Measurements from ENCODE around the gene FAM78A.
"Not testable (repeated sequence)": the region's sequence is repeated elsewhere in the genome, so short reads cannot be mapped to it uniquely, and the experiment has no call there.

Gene FAM78A

DNA sequence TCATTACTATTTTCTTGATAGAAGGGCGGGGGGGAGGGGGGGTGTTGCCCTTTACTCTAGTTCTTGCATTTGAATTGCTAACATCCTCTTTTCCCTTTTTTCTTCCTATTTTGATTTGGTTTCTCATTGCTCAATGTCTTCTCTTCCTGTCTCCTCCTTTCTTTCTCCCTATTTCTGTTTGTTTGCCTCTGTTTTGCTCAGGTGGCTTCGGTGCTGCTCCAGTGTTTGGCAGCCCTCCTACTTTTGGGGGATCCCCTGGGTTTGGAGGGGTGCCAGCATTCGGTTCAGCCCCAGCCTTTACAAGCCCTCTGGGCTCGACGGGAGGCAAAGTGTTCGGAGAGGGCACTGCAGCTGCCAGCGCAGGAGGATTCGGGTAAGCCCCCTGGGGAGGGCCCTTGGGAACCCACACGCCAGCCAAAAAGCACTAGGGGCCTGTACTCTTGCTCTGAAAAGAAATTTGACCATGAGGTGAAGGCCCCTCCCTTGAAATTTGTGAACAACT, 48.3 kb downstream of the FAM78A start:
- in situ Hi-C loops (cut with MboI; ENCODE audit: low pct_unique_long_range_greater_than_20kb, low sequenced_read_pairs) = no loop called here

DNA sequence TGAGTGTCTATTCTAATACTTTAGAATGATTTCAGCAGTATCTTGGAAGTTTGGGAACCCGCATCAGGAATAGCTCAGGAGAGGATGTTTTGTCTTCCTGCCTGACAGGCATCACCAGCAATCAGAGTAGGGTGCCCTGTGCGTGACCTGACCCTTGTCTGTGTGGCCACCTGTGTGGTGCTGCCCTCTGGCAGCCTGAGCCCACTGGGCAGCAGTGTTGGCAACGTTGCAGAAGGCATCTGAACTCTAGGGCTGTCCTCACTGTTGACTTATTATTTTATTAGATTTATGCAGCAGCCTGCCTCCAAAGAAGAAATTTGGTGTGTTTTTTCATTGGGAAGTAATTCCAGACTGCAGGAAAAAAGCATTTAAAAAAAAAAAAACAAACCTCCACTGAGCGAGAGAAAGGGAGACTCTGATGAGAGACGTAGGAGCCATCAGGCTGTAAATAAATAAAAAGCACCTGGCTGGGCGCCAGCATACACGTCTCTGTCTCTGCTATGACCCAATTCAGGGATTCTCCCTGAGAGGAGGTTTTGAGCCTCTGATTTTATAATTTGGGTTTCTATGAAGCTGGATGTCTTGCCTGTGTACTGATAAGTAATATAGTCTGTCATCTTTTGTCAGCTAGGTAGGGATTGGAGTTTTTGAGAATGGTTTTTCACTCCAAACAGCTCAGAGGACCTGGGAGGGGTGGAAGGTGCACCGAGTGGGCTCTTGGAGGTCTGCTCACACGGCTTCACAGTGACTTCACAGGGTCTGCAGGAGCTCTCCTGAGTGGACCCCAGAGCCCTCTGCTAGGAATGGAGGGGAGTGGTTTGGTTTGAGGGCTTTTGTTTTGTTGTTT, 49.0 kb downstream of the FAM78A start:
- in situ Hi-C loops (cut with MboI; ENCODE audit: low pct_unique_long_range_greater_than_20kb, low sequenced_read_pairs) = no loop called here
- DNase-seq = no peak

More for the DNA sequence above, 48.3 kb downstream of the FAM78A start:
- peak; percentile 14 for DNase-seq

DNA sequence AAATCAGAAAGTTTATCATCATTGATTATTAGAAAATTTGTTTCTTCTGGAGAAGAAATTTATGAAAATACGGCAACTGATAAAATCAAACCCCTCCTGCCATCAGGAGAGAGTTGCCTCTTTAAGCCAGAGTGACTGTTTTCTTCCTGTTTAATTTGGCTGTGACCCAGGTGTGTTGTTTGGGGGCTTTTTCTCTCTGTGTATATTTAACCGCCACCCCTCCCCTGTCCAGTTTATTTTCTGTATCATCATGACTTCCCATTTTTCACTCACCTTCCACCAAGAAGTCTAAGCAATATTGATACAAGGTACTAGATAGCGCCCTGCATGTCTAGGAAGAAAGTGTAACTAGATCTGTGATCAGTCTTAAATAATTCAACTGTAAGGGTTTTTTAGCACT, 50.1 kb downstream of the FAM78A start:
- in situ Hi-C loops (cut with MboI; ENCODE audit: low pct_unique_long_range_greater_than_20kb, low sequenced_read_pairs) = no loop called here
- no peak for DNase-seq

DNA sequence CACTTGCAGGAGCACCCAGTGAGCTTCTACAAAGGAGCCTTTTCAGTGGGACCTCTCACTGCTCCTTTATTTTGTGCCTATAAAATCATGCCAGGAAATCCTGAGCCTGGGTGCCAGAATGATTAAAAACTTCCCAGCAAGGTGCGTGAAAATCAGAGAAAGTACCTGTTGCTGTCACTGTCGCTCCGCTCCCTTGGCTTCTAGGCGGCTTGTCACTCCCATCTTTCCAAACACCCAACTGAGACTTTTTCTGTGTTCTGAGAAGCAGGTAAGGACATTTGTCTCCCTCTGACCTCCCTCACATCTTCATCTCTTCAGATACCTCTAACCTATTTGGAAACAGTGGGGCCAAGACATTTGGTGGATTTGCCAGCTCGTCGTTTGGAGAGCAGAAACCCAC, 53.9 kb downstream of the FAM78A start:
- no peak for DNase-seq
- in situ Hi-C loops (cut with MboI; ENCODE audit: low pct_unique_long_range_greater_than_20kb, low sequenced_read_pairs) = no loop called here

DNA sequence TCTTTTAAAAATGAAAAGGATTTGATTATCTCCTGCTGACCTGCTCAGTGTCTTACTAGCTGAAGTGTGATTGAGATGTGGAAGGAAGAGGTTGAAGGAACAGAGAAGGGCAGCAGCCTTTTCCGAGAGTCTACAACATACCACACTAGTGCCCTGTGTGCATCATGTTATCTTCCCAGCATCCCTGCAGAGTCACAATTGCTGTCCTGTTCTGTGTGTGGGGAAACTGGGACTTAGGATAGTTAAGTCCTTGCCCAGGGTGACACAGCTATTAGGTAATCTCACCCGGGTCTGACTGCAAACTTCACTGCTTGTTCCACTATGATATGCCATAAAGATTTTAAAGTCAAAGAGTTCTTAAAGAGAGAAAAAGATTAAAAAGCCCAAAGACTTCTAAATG, 55.8 kb downstream of the FAM78A start:
- no peak for DNase-seq
- in situ Hi-C loops (cut with MboI; ENCODE audit: low pct_unique_long_range_greater_than_20kb, low sequenced_read_pairs) = no loop called here

DNA sequence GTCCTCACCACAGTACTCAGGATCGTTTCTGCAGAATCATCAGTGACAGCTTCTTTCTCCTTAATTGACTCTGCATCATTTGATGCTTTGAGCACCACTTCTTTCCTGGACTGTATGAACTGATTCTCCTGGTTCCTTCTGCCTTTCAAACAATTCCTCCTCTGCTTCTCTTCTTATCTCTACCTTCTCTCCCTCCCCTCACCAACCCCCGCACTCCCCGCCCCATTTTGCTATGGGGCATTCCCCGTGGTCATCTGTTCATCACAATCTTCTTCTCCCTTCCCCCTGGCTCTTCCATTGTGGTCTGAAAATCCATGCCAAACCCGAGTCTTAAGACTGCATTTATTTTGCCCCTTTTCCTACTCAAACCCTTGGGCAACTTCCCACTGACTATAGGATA, 57.9 kb downstream of the FAM78A start:
- in situ Hi-C loops (cut with MboI; ENCODE audit: low pct_unique_long_range_greater_than_20kb, low sequenced_read_pairs) = no loop called here
- no peak for DNase-seq

DNA sequence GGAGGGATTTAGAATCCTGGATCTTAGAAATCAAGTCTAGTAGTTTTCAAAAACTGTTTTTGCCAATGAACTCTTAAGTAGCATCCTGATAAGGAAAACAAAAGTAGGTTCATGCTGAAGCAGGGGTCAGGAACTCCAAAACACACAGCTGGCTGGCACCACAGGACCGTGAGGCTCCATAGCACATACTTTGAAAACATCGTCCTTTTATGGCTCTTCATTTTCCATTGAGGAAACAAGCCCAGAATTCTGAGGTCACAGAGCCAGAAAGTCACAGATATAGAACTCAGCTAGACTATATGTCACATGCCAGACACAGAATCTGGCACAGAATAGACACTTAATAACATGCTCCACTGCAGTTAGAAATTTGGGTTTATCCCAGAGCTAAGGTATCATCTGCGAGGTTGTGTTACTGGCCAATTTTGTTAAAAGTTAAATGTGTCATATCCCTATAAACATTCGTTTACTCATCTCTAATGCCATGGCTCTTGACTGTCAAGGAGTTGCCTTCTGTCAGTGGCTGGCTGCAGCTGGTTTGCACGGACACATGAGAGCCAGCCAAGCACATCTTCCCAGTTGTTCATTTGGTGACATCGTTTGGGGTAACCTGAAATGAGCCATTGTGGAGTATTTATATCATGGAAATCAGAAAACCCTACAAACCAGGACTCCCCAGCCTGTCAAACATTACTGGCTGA, 58.8 kb downstream of the FAM78A start:
- no peak for DNase-seq
- in situ Hi-C loops (cut with MboI; ENCODE audit: low pct_unique_long_range_greater_than_20kb, low sequenced_read_pairs) = no loop called here

DNA sequence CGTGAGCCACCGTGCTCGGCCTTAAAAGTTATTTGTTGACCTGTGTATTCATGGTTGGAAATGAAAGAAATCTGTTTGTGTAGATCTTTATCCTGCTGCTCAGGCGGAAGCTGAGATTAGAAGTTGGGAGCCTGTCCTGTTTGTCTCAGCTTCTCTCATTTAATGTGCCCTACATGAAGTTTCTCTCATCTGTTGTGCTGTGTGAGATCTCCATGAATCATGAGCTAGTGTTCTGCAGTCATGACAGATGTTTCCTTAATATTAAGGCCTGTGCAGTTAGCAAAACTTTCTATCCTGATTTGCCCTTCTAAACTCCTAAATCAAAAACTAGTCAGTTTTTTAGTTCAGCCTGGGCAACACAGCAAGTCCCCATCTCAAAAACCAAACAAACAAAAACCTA, 59.5 kb downstream of the FAM78A start:
- in situ Hi-C loops (cut with MboI; ENCODE audit: low pct_unique_long_range_greater_than_20kb, low sequenced_read_pairs) = no loop called here
- no peak for DNase-seq

DNA sequence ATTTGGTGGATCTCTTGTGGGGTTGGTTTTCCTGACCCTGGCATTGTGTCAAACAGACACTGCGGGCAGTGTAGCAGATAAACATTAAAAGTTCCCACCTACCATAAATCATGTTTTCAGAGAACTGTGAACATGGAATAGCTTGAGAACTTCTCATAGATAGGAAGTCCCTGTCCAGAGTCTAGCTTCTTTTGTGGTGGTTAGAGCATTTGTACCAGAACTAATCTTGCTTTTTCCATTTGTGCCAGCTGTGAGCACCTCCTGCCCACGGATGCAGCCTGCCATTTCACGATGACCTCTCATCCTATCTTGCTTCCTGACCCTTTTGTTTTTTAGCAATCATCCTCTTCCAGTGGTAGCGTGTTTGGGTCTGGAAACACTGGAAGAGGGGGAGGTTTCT, 61.4 kb downstream of the FAM78A start:
- DNase-seq = no peak
- in situ Hi-C loops (cut with MboI; ENCODE audit: low pct_unique_long_range_greater_than_20kb, low sequenced_read_pairs) = no loop called here

DNA sequence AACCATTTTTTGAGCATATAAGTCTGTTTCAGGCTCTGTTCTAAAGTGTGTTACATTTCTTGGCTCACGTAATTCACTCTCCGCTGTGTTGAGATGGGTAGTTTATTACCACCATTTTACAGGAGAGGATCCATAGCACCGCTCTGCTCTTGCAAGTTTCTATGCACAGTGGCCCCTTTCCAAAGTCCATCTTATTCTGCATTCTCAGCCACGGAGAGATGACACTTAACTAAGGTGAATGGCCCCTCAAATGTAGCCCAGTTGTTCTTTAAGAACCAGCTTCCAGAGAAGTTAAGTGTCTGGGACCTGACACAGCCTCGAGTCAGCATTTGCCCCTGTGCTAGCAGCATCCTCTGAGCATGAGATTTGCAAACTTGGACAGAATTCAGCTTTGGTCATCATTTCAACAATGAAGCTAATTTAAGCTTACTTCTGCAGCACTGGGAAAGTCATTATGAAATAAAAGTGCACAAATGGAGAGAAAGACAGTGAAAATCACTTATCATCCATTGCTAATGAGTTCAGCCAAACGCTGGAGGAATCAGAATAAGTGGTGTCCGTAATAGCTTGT, 61.9 kb downstream of the FAM78A start:
- in situ Hi-C loops (cut with MboI; ENCODE audit: low pct_unique_long_range_greater_than_20kb, low sequenced_read_pairs) = no loop called here
- no peak for DNase-seq

DNA sequence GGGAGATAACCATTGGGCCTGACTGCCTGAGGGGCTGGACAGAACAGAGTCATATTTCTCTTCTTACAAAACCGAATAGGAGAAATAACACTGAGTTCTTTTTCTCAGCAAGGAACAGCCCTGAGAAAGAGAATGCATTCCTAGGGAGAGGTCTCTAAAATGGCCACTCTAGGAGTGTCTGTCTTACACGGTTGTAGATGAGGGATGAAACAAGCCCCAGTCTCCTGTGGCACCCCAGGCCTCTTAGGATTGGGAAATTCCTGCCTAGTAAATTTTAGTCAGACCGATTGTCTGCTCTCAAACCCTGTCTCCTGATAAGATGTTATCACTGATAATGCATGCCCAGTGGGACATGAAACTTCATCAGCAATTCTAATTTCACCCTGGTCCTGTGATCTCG, 64.4 kb downstream of the FAM78A start:
- in situ Hi-C loops (cut with MboI; ENCODE audit: low pct_unique_long_range_greater_than_20kb, low sequenced_read_pairs); DNase-seq: not testable (repeated sequence)
